Cardiac fibroblast (primary cell): Measurements from ENCODE around the gene TNFRSF17.
"Not testable (repeated sequence)": the region's sequence is repeated elsewhere in the genome, so short reads cannot be mapped to it uniquely, and the experiment has no call there.

Source experiments
- DNase-seq, 2 donors: peaks; one replicate each; pipeline versions ENCODE4 v3.0.0 to v3.0.0-alpha.2; 2010; ENCODE audit warnings: low read depth in 2 of 2
- H3K4me3 ChIP-seq, 2 donors: replicated peaks in 1 of 2; 1 replicate in 1 of 2; 2 replicates in 1 of 2; pipeline ENCODE4 v1.5.1; 2011; ENCODE audit warnings: low read depth in 2 of 2, low read length in 2 of 2, mild to moderate bottlenecking in 2 of 2, moderate library complexity in 1 of 2
- TF ChIP-seq, protein P1 (sequence below): IDR thresholded peaks from one replicate; pipeline ENCODE4 v1.5.1; 2011; ENCODE audit warnings: low read depth, mild to moderate bottlenecking, low read length, inconsistent platforms

The TNFRSF17 gene

DNA sequence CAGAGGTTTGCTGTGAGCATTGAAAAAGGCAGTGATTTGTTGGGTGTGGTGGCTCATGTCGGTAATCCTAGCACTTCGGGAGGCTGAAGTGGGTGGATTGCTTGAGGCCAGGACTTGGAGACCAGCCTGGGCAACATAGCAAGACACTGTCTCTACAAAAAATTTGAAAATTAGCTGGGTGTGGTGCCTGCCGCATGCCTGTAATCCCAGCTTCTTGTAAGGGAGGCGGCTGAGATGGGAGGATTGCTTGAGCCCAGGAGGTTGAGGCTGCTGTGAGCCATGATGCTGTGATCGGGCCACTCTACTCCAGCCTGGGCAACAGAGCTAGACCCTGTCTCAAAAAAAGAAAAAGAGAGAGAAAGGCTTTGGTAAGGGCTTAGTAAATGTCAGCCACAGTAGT is 16.2 kb upstream of the TNFRSF17 start:
- TF ChIP-seq, protein P1, sequence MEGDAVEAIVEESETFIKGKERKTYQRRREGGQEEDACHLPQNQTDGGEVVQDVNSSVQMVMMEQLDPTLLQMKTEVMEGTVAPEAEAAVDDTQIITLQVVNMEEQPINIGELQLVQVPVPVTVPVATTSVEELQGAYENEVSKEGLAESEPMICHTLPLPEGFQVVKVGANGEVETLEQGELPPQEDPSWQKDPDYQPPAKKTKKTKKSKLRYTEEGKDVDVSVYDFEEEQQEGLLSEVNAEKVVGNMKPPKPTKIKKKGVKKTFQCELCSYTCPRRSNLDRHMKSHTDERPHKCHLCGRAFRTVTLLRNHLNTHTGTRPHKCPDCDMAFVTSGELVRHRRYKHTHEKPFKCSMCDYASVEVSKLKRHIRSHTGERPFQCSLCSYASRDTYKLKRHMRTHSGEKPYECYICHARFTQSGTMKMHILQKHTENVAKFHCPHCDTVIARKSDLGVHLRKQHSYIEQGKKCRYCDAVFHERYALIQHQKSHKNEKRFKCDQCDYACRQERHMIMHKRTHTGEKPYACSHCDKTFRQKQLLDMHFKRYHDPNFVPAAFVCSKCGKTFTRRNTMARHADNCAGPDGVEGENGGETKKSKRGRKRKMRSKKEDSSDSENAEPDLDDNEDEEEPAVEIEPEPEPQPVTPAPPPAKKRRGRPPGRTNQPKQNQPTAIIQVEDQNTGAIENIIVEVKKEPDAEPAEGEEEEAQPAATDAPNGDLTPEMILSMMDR: no peak
- no peak for DNase-seq

DNA sequence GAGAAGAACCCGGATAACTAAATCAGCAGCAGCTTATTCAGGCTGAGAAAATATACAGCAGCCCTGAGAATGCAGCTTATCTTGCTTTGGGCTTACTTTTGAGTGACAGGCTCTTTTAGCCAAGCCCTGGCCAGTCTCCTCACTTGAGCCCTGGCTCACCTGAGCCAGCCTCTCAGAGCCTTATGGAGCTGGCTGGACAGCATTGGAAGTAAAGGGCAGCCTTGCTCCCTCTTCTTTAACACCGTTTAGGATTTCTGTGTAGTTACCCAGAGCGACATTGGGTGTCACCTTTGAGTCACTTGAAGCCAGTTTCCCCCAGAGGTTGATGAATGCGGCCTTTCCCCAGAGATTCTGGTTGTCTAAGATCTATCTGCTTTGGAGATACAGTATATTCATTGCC is 15.5 kb upstream of the TNFRSF17 start:
- DNase-seq: peak; percentile 45 to 56
- TF ChIP-seq, protein P1: peak; percentile 40

More for the DNA sequence above, 16.2 kb upstream of the TNFRSF17 start:
- no peak overlapping the region for H3K4me3 ChIP-seq

GRCh38 chr16:11950388-11950787 is 14.6 kb upstream of the TNFRSF17 start:
- TF ChIP-seq, protein P1: no peak

More for the DNA sequence above, 15.5 kb upstream of the TNFRSF17 start:
- H3K4me3 ChIP-seq: no peak overlapping the region

DNA sequence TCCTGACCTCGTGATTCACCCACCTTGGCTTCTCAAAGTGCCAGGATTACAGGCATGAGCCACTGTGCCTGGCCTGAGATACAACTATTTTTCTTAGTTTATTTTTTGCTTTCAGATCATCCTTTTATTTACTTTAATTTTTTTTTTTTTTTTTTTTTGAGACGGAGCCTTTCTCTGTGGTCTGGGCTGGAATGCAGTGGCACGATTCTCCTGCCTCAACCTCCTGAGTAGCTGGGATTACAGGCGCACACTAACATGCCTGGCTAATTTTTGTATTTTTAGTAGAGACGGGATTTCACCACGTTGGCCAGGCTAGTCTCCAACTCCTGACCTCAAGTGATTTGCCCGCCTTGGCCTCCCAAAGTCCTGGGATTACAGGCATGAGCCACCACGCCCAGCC is 11.4 kb upstream of the TNFRSF17 start:
- not testable (repeated sequence) for DNase-seq, H3K4me3 ChIP-seq

More at GRCh38 chr16:11950388-11950787, 14.6 kb upstream of the TNFRSF17 start:
- no peak overlapping the region for H3K4me3 ChIP-seq
- DNase-seq: no peak

DNA sequence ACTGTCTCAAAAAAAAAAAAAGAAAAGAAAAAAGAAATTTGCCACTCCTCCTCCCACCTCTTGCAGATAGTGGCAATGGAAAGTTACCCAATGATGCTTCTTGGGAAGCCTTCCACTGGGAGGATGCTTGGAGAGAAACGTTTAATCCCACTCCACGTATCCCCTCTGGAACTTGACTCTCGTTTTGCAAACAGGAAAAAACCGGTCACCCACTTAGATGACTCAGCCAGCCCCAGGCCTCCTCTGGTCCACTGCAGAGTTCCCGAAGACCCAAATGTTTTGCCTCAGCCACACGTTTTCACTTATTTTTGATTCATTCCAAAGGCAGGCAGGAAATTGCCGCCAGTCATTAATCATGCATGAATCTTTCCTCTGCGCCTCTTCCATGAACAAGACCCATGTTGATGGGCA is 9.3 kb upstream of the TNFRSF17 start:
- DNase-seq: peak; percentile 77 to 79
- H3K4me3 ChIP-seq: peak overlapping the region in 1 of 2 donors; percentile 10
- TF ChIP-seq, protein P1: no peak

DNA sequence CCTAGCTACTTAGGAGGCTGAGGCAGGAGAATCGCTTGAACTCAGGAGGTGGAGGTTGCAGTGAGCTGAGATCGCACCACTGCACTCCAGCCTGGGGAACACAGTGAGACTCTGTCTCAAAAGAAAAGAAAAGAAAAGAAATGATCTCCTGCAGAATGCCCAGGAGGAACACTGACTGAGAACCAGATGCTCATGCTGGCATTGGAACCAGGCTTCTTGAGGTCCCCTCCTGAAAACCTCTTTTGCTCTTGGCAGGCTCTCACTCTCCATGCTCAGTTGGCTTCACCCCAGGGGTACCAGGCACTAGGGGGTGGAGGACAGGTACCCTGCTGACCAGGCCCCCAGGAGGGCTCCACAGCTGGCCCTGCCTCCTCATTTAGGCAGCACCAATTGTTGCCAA is 8.5 kb upstream of the TNFRSF17 start:
- no peak overlapping the region for H3K4me3 ChIP-seq
- TF ChIP-seq, protein P1: no peak
- no peak for DNase-seq

DNA sequence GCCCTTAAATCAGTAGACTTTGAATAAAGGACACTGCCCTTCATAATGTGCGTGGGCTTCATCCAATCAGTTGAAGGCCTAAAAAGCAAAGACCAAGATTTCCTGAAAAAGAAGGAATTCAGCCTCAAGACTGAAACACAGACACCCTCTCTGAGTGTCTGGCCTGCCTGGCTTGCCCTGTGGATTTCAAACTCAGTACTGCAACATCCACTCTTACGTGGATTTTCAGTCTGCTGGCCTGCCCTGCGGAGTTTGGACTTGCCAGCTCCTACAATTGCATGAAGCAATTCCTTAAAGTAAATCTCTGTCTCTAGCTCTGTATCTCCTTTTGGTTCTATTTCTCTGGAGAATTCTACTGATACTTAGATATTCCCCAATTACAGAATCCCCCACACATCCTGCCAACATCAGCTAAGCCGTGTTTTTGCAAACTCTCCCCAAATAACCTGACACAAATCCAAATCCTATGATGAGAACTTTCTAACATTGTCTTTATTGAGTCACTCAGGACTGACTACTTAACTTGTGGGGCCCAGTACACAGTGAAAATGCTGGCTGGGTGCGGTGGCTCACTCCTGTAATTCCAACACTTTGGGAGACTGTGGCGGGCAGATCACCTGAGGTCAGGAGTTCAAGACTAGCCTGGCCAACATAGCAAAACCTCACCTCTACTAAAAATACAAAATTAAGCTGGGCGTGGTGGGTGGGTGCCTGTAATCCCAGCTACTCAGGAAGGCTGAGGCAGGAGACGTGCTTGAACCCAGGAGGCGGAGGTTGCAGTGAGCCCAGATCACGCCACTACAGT is 7.2 kb upstream of the TNFRSF17 start:
- TF ChIP-seq, protein P1: no peak
- H3K4me3 ChIP-seq: no peak overlapping the region
- DNase-seq: no peak

DNA sequence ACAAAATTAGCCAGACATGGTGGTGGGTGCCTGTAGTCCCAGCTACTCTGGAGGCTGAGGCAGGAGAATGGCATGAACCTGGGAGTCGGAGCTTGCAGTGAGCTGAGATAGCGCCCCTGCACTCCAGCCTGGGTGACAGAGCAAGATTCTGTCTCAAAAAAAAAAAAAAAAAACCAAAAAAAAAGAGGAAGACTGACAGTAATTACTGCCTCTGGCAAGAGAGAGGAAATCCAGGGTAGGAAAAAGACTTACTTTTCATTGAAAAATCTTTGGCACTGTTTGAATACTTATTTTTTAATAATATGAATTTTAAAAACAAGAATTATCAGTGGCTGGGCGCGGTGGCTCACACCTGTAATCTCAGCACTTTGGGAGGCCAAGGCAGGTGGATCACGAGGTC is 2.6 kb upstream of the TNFRSF17 start:
- DNase-seq, H3K4me3 ChIP-seq: not testable (repeated sequence)

DNA sequence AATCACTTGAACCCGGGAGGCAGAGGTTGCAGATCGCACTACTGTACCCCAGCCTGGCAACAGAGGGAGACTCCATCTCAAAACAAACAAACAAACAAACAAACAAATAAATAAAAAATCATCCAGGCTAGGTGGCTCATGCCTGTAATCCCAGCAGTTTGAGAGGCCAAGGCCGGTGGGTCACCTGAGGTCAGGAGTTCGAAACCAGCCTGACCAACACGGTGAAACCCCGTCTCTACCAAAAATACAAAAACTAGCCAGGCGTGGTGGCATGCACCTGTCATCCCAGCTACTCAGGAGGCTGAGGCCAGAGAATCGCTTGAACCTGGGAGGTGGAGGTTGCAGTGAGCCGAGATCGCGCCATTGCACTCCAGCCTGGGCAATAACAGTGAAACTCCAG is 2.0 kb upstream of the TNFRSF17 start:
- DNase-seq, H3K4me3 ChIP-seq: not testable (repeated sequence)
